SK-N-MC (cell line): ENCODE results near the gene SH2D4B.

Experiments
- DNase-seq: peaks from one replicate; pipeline ENCODE4 v3.0.0-alpha.2; 2011; ENCODE audit warnings: low read depth, low spot score
- H3K27ac ChIP-seq: fragments of 200-600 bp; sonication (generic); 2 replicates; pipeline ENCODE4 v1.5.1; 2016; ENCODE audit warnings: mixed run types
- H3K36me3 ChIP-seq: fragments of 200-600 bp; sonication (generic); 2 replicates; pipeline ENCODE4 v1.6.1; 2017; ENCODE audit warnings: antibody characterized with exemption, low read length, mixed read lengths; ENCODE audit not compliant: insufficient read depth
- H3K4me3 ChIP-seq: fragments of 200-600 bp; sonication (generic); 2 replicates; pipeline ENCODE4 v1.5.1; 2016
- H3K9ac ChIP-seq: fragments of 200-600 bp; sonication (generic); 2 replicates; pipeline ENCODE4 v1.8.0; 2017; ENCODE audit warnings: mixed run types, mixed read lengths; ENCODE audit not compliant: insufficient read length
- H3K9me3 ChIP-seq: fragments of 200-600 bp; sonication (generic); 2 replicates; pipeline ENCODE4 v1.6.1; 2017; ENCODE audit warnings: low read depth, mild to moderate bottlenecking, antibody characterized with exemption, low read length, moderate library complexity, mixed read lengths
- EZH2 ChIP-seq: fragments of 200-600 bp; sonication (generic); IDR thresholded peaks from one replicate; pipeline ENCODE4 v1.6.1; 2017; ENCODE audit warnings: antibody characterized with exemption
- FOXP2 ChIP-seq: optimal IDR thresholded peaks from 2 replicates; pipeline ENCODE3; 2011; ENCODE audit warnings: mild to moderate bottlenecking, moderate library complexity; ENCODE audit not compliant: insufficient read depth; ENCODE audit errors: extremely low read length, control extremely low read depth
- POLR2AphosphoS5 ChIP-seq: IDR thresholded peaks from 2 replicates; pipeline ENCODE4 v1.6.1; 2012; ENCODE audit warnings: mild to moderate bottlenecking, low read depth, low read length, borderline replicate concordance

The SH2D4B gene

DNA sequence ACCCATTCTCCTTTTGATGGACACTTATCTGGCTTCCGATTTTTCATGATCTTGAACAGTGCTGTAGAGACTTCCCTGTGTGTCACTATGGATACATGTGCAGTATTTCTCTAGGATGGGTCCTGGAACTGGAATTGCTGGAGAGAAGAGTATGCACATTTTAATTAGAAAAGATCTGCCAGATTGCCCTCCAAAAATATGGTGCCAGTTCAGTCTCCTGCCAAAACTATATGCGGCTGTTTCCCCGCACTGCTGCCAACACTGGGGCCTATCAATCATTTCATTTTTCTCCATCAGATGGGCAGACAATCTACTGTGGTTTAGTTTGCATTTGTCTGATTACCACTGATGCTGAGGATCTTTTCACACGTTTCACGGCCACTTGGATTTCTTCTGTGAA is 105.0 kb downstream of the SH2D4B start:
- no peak for DNase-seq
- no peak for TF ChIP-seq POLR2AphosphoS5
- no peak for TF ChIP-seq EZH2
- no peak for TF ChIP-seq FOXP2
- H3K9ac ChIP-seq: no peak overlapping the region
- H3K27ac ChIP-seq: no peak overlapping the region
- no peak overlapping the region for H3K4me3 ChIP-seq
- H3K9me3 ChIP-seq: no peaks in the 10 kb centered on the region
- no peaks in the 10 kb centered on the region for H3K36me3 ChIP-seq

DNA sequence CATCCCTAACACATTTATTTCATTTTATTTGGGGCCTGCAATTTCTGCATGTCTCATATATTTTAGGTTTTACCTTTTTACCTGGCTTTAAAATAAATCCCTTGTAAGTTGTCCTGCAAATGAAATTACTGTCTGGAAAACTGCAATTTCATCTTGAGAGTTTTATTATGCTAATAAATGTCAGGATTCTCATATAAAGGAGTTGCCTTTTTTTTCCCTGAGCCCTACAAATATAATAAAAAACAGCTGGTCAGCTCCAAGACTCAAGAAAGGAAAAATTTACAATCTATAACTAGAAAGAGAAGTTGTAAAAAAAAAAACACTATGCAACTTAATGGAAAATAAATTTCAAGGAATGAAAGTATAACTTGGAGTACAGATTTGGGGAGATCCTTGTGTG is 108.7 kb downstream of the SH2D4B start:
- TF ChIP-seq FOXP2 (no peak), POLR2AphosphoS5 (no peak), EZH2 (no peak)
- Histone ChIP-seq H3K9me3 (no peaks in the 10 kb centered on the region), H3K27ac (no peak overlapping the region), H3K36me3 (no peaks in the 10 kb centered on the region), H3K9ac (no peak overlapping the region), H3K4me3 (no peak overlapping the region)
- no peak for DNase-seq

DNA sequence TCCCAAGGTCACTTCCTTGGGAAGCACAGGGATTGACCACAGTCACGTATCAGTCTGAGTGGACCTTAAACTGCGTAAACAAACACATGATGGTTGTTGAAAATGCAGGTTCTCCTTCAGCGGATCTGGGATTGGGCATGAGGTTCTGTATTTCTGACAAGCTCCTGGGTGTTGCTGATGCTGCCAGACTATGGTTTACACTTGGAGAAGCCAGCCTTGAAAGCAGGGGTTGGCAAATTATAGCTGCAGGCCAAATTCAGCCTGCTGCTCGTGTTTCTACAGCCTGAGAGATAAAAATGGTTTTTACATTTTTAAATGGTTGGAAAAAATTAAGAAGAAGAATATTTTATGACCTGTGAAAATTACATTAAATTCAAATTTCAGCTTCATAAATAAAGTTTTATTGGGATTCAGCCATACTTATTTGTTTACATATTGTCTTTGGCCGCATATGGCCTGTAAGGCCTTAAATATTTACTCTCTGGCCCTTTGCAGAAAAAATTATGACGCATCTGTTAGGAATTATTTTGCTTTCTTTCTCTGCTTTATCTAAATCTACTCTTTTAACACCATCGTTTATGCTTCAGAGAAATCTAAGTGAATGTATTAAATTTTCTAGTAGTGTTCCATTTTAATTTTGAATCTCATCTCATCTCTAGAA is 109.6 kb downstream of the SH2D4B start:
- DNase-seq: no peak

DNA sequence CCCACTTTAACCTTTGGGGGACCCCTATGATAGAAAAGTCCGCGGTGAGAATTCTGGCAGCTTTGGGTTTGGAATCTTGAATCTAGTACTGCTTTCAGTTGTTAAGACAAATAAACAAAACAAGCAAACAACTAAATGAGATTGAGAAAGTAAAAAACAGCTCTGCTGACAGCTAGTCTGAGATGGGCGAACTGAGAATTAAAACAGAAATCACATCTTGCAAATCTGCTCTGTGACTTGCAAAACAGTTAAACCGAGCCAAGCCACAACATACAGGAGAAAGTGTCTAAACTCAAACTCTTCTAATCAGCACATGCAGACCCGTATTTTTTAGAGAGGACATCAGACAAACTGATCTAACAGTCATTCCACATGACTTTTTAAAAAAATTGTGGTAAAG is 110.4 kb downstream of the SH2D4B start:
- H3K27ac ChIP-seq: no peak overlapping the region
- no peaks in the 10 kb centered on the region for H3K9me3 ChIP-seq
- DNase-seq: no peak
- H3K9ac ChIP-seq: no peak overlapping the region
- H3K36me3 ChIP-seq: no peaks in the 10 kb centered on the region
- H3K4me3 ChIP-seq: no peak overlapping the region
- TF ChIP-seq POLR2AphosphoS5 (no peak), FOXP2 (no peak), EZH2 (no peak)

More for the DNA sequence above, 109.6 kb downstream of the SH2D4B start:
- Histone ChIP-seq H3K36me3 (no peaks in the 10 kb centered on the region), H3K9ac (no peak overlapping the region), H3K4me3 (no peak overlapping the region), H3K27ac (no peak overlapping the region), H3K9me3 (no peaks in the 10 kb centered on the region)
- no peak for TF ChIP-seq EZH2

DNA sequence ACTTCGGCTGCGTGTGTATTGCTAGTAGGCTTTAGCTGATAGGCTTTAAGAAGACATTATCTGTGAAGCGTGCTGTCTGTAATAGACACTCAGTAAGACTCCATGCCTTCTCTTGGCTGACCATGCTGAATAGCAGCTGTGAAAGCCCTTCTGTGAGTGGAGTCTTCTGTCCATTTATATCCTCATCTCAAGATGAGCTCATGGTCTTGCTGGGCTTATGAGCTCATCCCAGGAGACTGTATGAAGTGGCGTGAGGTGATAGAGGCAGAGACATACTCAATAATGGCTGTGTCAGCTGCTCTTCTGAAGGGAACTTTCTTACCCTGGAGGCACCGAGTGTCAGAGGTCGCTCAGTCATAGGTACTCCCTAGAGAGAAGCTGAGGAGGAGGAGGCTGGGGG is 111.5 kb downstream of the SH2D4B start:
- Histone ChIP-seq H3K9ac (no peak overlapping the region), H3K27ac (no peak overlapping the region), H3K36me3 (no peaks in the 10 kb centered on the region), H3K9me3 (no peaks in the 10 kb centered on the region), H3K4me3 (no peak overlapping the region)
- DNase-seq: no peak
- TF ChIP-seq FOXP2: no peak
- no peak for TF ChIP-seq POLR2AphosphoS5
- TF ChIP-seq EZH2: no peak

DNA sequence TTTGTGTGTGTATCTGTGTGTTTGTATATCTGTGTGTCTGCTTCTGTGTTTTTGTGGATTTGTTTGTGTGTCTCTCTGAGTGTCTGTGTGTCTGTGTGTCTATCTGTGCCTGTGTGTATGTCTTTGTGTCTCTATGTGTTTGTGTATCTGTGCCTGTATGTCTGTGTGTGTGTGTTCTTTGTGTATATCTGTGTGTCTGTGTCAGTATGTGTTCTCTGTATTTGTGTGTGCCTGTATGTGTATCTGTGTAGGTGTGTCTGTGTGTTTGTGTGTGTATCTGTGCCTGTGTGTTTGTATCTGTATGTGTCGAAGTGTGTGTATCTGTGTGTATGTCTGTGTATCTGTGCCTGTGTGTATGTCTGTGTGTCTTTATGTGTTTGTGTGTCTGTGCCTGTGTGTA is 118.2 kb downstream of the SH2D4B start:
- Histone ChIP-seq H3K9me3 (no peaks in the 10 kb centered on the region), H3K36me3 (no peaks in the 10 kb centered on the region), H3K9ac (no peak overlapping the region), H3K27ac (no peak overlapping the region), H3K4me3 (no peak overlapping the region)
- TF ChIP-seq EZH2 (no peak), POLR2AphosphoS5 (no peak), FOXP2 (no peak)
- DNase-seq: no peak

DNA sequence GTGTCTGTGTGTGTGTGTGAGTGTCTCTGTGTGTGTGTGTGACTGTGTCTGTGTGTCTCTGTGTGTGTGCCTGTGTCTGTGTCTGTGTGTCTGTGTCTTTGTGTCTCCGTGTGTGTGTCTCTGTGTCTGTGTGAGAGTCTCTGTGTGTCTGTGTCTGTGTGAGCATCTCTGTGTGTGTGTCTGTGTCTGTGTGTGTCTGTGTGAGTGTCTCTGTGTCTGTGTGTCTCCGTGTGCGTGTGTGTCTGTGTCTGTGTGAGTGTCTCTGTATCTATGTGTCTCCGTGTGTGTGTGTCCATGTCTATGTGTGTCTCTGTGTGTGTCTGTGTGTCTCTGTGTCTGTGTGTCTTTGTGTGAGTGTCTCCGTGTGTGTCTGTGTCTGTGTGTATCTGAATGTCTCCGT is 120.4 kb downstream of the SH2D4B start:
- H3K4me3 ChIP-seq: no peak overlapping the region
- H3K9ac ChIP-seq: no peak overlapping the region
- no peak for DNase-seq
- H3K36me3 ChIP-seq: no peaks in the 10 kb centered on the region
- no peak overlapping the region for H3K27ac ChIP-seq
- H3K9me3 ChIP-seq: no peaks in the 10 kb centered on the region
- TF ChIP-seq POLR2AphosphoS5 (no peak), EZH2 (no peak), FOXP2 (no peak)

DNA sequence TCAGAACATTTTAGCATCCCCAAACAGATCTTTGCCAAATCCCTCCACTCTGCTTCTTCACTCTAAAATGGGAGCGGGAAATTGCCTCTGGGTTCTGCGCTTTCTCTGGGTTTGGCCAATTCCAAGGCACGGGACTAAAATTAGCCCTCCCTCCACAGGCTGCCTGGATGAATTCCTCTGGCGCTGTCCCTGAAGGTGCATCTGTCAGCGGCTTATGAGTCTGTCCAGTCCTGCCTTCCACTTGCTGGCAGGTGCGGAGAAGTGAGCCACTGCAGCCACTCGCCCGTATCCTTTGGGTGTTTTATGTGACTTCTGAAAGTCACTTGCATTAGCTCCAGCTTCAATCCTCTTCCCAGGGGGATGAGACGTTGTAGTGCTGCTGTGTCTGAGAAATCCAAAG is 121.6 kb downstream of the SH2D4B start:
- no peak for DNase-seq
- no peaks in the 10 kb centered on the region for H3K36me3 ChIP-seq
- no peak overlapping the region for H3K27ac ChIP-seq
- H3K4me3 ChIP-seq: no peak overlapping the region
- no peaks in the 10 kb centered on the region for H3K9me3 ChIP-seq
- TF ChIP-seq EZH2: no peak
- no peak overlapping the region for H3K9ac ChIP-seq

DNA sequence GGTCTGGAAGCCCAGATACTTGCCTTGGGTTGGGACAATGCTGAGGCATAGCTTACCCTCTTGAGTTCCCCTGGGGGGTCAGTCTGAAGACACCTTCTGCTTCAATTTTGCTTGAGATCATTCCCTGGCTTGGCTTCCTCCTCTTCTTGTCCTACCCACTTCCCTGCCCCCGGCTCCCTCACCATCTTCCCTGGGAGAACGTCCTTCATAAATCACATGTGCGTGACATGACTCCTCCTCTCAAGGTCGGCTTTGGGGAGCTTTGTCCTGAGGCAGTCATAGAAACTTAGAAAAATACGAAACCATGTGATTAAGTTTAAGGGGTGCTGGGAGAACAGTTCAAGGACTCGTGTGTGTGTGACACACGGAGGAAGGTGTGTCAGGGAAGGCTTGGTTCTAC is 122.6 kb downstream of the SH2D4B start:
- Histone ChIP-seq H3K36me3 (no peaks in the 10 kb centered on the region), H3K9ac (no peak overlapping the region), H3K27ac (no peak overlapping the region), H3K4me3 (no peak overlapping the region), H3K9me3 (no peaks in the 10 kb centered on the region)
- TF ChIP-seq FOXP2 (no peak), EZH2 (no peak), POLR2AphosphoS5 (no peak)
- no peak for DNase-seq

DNA sequence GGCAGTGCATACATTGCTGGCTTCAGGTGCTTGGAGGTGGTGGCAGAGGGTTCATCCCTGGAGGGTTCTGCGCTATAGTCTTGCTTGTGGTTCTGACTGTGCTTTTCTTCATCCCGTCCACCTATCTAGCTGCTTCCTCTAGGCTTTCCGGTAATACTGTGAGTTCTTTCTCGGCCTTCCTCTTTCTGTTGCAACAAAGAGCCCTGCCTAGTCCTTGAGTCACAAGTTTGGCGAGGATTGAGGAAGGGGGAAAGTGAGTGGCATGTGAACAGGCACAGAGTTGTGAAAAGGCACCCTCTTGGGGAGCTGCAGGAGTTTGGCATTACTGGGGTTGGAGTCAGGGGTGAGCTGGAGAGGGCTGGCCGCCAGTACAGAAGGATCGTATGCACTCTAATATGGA is 123.0 kb downstream of the SH2D4B start:
- Histone ChIP-seq H3K9me3 (no peaks in the 10 kb centered on the region), H3K4me3 (no peak overlapping the region), H3K9ac (no peak overlapping the region), H3K36me3 (no peaks in the 10 kb centered on the region), H3K27ac (no peak overlapping the region)
- DNase-seq: no peak
- TF ChIP-seq EZH2 (no peak), POLR2AphosphoS5 (no peak)
